Measurements from ENCODE around the gene FBXL13. TPM values are rescaled to one million over a fixed set of nuclear protein-coding genes. Genes with fewer than 3 reads are reported as not detected.
A peak's percentile ranks its signal among the peaks of the same experiment; 100 is the strongest.

Gene FBXL13
- total RNA-seq, 1 donor from 2014 or later = 3.7 TPM

DNA sequence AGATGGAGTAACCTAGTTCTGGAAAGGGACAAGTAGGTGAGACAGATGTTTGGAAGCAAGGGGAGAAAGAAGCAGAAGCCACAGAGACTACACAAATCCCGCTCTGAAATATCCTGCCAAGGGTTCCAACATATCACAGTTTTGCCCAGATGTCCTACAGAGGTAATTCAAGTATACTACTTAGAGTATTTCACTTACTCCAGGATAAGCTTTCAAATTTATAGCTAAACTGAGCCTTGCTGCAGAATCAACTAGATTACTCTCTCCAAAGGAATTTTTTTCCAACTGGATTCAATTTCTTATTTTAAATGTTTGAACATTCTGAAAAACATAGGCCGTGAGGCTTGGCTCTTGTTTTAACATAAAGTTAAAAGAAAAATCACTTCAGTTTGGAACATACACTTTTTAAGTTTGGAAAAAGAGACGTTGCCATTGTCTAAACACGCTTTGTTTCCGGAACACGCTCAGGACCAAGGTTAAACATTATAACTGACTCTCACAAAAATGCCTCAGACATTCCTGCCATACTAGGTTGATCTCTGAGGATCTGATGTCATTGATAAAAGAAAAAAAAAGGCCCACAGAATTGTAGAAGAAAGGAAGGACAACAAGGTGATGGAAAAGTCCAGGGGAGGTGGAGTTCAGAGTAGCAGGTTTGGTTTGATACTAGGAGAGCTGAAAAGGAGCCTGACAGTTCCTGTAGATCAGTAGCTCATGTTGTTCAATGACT lies 251.0 kb downstream of the FBXL13 start:
- Histone ChIP-seq H3K4me1 (ENCODE audit: control insufficient read depth in 3 of 3, insufficient read depth in 3 of 3, low read length in 3 of 3) (peaks cover 0 to 3% (median 0%) of the 10 kb centered on the region in 3 donors), H3K9me3 (ENCODE audit: control insufficient read depth in 3 of 3, low read length in 3 of 3) (no peaks in the 10 kb centered on the region), H3K36me3 (ENCODE audit: control insufficient read depth in 3 of 3, insufficient read depth in 3 of 3, low read length in 3 of 3) (peaks cover 5 to 14% (median 14%) of the 10 kb centered on the region in 3 donors), H3K27me3 (ENCODE audit: control insufficient read depth in 3 of 3, insufficient read depth in 3 of 3, low read length in 3 of 3) (no peaks in the 10 kb centered on the region), H3K4me3 (ENCODE audit: low read length in 3 of 3) (no peak overlapping the region), H3K27ac (ENCODE audit: low read depth, low read length) (no peak overlapping the region), H3K9ac (ENCODE audit: low read depth in 1 of 3, low read length in 3 of 3) (no peak overlapping the region)

DNA sequence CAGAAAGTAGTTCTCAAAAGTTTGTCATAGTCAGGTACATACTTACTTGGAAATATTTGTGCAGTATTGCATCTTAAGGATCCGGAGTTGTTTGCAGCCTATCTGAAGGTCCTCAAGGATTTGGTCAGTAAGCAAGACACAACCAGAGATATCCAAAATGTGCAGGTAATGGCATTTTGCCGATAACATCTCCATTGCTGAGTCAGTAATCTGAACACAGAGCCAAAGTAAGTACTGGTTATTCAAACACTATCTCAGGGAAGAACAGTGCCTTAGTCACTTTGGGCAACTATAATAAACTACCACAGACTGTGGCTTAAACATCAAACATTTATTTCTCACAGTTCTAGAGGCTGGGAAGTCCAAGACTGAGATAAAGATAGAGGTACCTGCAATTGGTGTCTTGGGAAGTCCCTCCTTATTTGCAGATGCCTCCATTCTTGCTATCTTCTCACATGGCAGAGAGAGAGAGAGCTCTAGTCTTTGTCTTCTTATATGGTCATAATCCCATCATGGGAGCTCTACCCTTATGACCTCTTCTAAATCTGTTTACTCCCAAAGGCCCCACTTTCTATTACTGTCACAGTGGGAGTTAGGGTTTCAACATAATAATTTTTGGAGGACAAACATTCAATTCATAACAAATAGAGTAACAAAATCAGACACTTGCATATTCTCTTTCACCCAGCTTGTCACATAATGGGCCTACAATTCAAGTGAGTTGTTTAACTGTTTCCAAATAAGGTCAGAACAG lies 252.4 kb downstream of the FBXL13 start:
- H3K36me3 ChIP-seq (ENCODE audit: control insufficient read depth in 3 of 3, insufficient read depth in 3 of 3, low read length in 3 of 3) = peaks cover 3 to 12% (median 11%) of the 10 kb centered on the region in 3 donors
- peak overlapping the region; percentile 20 for H3K27ac ChIP-seq (ENCODE audit: low read depth, low read length)
- no peak overlapping the region for H3K4me3 ChIP-seq (ENCODE audit: low read length in 3 of 3)
- peaks cover 0 to 3% (median 0%) of the 10 kb centered on the region in 3 donors for H3K4me1 ChIP-seq (ENCODE audit: control insufficient read depth in 3 of 3, insufficient read depth in 3 of 3, low read length in 3 of 3)
- no peaks in the 10 kb centered on the region for H3K9me3 ChIP-seq (ENCODE audit: control insufficient read depth in 3 of 3, low read length in 3 of 3)
- H3K27me3 ChIP-seq (ENCODE audit: control insufficient read depth in 3 of 3, insufficient read depth in 3 of 3, low read length in 3 of 3) = no peaks in the 10 kb centered on the region
- no peak overlapping the region for H3K9ac ChIP-seq (ENCODE audit: low read depth in 1 of 3, low read length in 3 of 3)

DNA sequence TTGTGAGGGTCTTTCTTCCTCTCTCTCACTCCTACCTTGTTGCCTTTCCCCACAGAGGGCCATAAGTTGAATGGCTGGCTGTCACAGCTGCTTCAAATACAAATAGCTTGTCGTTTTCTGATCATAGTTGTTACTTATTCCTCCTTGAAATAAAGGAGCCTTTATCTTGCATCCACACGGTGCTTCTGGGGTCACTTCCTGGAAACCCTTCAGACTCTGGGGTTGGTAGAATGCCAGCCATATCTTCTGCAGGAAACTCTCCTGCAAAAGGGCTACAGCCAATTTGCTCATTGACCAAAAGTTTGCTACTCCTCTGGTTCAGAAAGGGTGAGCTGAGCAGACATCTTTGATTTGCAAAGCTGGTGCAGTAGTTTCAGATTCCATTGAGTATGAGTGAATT lies 255.4 kb downstream of the FBXL13 start:
- Histone ChIP-seq H3K4me3 (ENCODE audit: low read length in 3 of 3) (no peak overlapping the region), H3K27ac (ENCODE audit: low read depth, low read length) (no peak overlapping the region), H3K36me3 (ENCODE audit: control insufficient read depth in 3 of 3, insufficient read depth in 3 of 3, low read length in 3 of 3) (peaks cover 0 to 8% (median 4%) of the 10 kb centered on the region in 3 donors), H3K27me3 (ENCODE audit: control insufficient read depth in 3 of 3, insufficient read depth in 3 of 3, low read length in 3 of 3) (no peaks in the 10 kb centered on the region), H3K9me3 (ENCODE audit: control insufficient read depth in 3 of 3, low read length in 3 of 3) (no peaks in the 10 kb centered on the region), H3K4me1 (ENCODE audit: control insufficient read depth in 3 of 3, insufficient read depth in 3 of 3, low read length in 3 of 3) (peaks cover 0 to 3% (median 0%) of the 10 kb centered on the region in 3 donors), H3K9ac (ENCODE audit: low read depth in 1 of 3, low read length in 3 of 3) (no peak overlapping the region)

DNA sequence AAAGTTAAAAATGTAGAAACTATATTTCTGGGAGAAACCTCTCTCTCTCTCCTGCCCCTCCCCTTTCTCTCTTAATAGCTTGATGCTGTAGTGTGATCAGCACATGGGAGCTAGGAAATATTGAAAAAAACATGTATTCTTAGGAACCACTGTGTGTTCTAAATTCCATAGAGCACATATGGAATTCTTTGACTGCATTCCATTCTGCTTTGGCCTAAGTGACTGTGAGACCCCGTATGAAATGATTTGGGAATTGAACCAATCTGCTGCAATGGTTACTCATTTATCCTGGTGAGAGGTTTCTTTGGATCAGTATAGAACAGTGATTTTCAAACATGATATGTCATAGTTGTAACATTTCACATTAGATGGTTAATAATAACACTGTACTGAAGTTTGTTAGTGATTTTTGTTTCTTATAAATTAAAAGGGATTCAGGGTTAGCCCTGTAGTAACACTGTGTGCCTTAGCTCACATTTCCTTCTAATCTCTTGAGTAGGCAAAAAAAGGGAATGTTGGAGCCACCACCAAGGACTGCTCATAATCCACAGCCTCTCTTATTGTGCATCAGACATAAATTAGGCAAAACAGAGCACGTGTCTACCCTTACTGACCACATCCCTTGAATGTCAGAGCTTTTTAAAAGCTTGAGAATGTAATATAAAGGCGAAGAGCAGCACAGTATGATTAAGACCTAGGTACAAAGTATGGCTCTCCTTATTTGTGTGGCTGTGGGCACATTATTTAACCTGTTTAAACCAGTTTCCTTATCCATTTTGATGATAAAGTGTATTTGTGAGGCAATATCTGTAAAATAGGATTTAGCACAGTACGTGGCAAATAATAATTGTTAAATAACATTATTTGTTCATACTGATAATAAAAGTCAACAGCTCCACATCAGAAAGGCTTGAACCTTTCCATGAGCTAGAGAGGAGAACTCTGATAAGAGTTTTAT lies 256.7 kb downstream of the FBXL13 start:
- Histone ChIP-seq H3K36me3 (ENCODE audit: control insufficient read depth in 3 of 3, insufficient read depth in 3 of 3, low read length in 3 of 3) (peaks cover 0 to 8% (median 4%) of the 10 kb centered on the region in 3 donors), H3K4me3 (ENCODE audit: low read length in 3 of 3) (no peak overlapping the region), H3K27me3 (ENCODE audit: control insufficient read depth in 3 of 3, insufficient read depth in 3 of 3, low read length in 3 of 3) (no peaks in the 10 kb centered on the region), H3K27ac (ENCODE audit: low read depth, low read length) (no peak overlapping the region), H3K4me1 (ENCODE audit: control insufficient read depth in 3 of 3, insufficient read depth in 3 of 3, low read length in 3 of 3) (peaks cover 0 to 3% (median 0%) of the 10 kb centered on the region in 3 donors), H3K9me3 (ENCODE audit: control insufficient read depth in 3 of 3, low read length in 3 of 3) (no peaks in the 10 kb centered on the region), H3K9ac (ENCODE audit: low read depth in 1 of 3, low read length in 3 of 3) (no peak overlapping the region)

DNA sequence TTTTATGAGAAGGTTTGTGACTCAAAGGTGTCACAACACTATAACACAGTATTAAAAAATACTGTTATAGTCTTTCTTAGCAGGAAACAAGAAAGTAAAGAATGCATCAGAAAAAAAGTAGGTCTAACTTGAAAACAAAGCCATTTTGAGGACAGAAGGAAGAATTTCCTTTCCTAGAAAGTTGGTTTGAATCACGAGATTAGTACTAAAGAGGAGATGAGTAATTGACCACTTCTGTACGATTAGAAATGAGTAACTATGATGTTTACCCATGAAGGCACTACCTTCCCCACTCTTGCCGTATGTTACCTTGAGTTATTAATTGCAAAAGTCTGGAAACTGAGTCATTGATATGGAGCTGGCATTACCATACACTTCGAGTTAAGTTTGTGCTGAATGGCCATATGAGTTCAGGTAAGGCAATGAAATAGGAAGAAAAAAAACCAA lies 260.5 kb downstream of the FBXL13 start:
- H3K36me3 ChIP-seq (ENCODE audit: control insufficient read depth in 3 of 3, insufficient read depth in 3 of 3, low read length in 3 of 3) = peaks cover 0 to 2% (median 0%) of the 10 kb centered on the region in 3 donors
- no peak overlapping the region for H3K27ac ChIP-seq (ENCODE audit: low read depth, low read length)
- H3K4me3 ChIP-seq (ENCODE audit: low read length in 3 of 3) = no peak overlapping the region
- H3K4me1 ChIP-seq (ENCODE audit: control insufficient read depth in 3 of 3, insufficient read depth in 3 of 3, low read length in 3 of 3) = no peaks in the 10 kb centered on the region
- no peak overlapping the region for H3K9ac ChIP-seq (ENCODE audit: low read depth in 1 of 3, low read length in 3 of 3)
- no peaks in the 10 kb centered on the region for H3K9me3 ChIP-seq (ENCODE audit: control insufficient read depth in 3 of 3, low read length in 3 of 3)
- H3K27me3 ChIP-seq (ENCODE audit: control insufficient read depth in 3 of 3, insufficient read depth in 3 of 3, low read length in 3 of 3) = no peaks in the 10 kb centered on the region

DNA sequence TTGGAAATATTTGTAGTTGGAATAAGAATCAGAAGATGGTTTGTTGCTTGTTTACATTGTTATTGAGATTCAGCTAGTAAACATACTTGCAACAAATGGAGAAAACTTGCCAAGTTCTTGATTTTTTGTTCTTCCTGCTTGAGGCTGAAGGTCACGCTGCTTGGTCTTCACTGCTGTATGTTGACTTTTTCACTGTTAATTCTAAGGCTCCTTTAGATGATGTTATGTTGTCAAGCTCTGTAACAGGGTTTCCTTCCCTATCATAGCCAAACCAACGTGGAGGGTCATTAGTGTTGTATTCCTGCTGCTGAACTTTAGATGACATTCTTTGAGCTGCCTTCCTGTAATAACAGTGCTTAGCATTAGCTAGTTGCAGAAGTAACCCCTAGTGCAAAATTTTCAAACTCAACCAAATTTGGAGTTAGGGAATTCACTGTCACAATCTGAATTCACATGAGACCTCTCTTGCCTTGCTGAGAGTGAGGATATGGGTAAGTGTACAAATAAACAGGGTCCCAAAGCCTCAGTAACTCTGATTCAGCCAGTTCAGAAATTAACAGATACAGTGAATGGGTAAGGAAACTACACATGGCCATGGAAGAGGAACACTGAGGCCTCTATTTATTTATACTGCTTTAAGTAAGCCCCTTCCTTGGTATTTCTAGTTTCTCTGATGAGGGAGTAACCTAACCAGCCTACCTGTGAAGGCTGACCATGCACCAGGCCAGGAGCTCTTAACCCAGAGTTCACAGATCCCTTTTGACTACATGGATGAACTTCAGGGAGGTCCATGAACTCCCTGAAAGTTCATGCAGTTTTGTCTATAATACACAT lies 261.2 kb downstream of the FBXL13 start:
- Histone ChIP-seq H3K36me3 (ENCODE audit: control insufficient read depth in 3 of 3, insufficient read depth in 3 of 3, low read length in 3 of 3) (peaks cover 0 to 5% (median 5%) of the 10 kb centered on the region in 3 donors), H3K4me3 (ENCODE audit: low read length in 3 of 3) (no peak overlapping the region), H3K9ac (ENCODE audit: low read depth in 1 of 3, low read length in 3 of 3) (no peak overlapping the region), H3K27me3 (ENCODE audit: control insufficient read depth in 3 of 3, insufficient read depth in 3 of 3, low read length in 3 of 3) (no peaks in the 10 kb centered on the region), H3K9me3 (ENCODE audit: control insufficient read depth in 3 of 3, low read length in 3 of 3) (no peaks in the 10 kb centered on the region), H3K27ac (ENCODE audit: low read depth, low read length) (no peak overlapping the region), H3K4me1 (ENCODE audit: control insufficient read depth in 3 of 3, insufficient read depth in 3 of 3, low read length in 3 of 3) (no peaks in the 10 kb centered on the region)

DNA sequence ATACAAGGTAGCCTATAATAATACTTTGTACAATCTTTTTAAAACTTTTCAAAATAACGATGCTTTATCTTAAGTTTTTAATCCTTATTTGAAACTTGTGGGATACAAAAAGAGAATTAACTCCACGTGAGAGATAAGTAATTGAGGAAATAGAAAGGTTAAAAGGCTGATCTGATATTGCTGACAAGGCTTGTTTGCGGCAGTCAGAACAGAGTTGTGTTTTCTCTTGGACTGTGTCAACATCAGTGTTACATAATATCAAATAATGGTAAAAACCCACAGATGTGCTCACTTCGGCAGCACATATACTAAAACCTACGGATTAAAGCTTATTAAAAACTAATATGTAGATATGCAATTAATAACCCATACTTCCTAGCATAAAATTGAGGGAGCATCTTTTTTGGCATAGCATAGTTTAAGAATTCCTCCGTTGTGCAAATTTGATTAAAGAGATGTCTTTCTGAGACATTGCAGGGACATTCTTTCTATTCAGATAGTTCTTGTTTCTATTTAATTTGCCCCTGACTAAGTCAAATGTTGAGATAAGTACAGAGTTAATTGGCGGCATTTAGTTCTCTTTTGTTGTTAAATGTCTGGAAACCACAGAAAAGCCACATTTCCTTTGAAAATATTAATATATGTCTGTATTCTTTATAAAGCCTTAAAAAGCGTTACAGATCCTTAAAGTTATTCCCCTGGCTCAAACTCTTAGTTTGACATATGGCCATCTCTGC lies 262.5 kb downstream of the FBXL13 start:
- no peak overlapping the region for H3K27ac ChIP-seq (ENCODE audit: low read depth, low read length)
- H3K27me3 ChIP-seq (ENCODE audit: control insufficient read depth in 3 of 3, insufficient read depth in 3 of 3, low read length in 3 of 3) = no peaks in the 10 kb centered on the region
- H3K9me3 ChIP-seq (ENCODE audit: control insufficient read depth in 3 of 3, low read length in 3 of 3) = no peaks in the 10 kb centered on the region
- no peaks in the 10 kb centered on the region for H3K4me1 ChIP-seq (ENCODE audit: control insufficient read depth in 3 of 3, insufficient read depth in 3 of 3, low read length in 3 of 3)
- H3K9ac ChIP-seq (ENCODE audit: low read depth in 1 of 3, low read length in 3 of 3) = no peak overlapping the region
- peaks cover 0 to 8% (median 5%) of the 10 kb centered on the region in 3 donors for H3K36me3 ChIP-seq (ENCODE audit: control insufficient read depth in 3 of 3, insufficient read depth in 3 of 3, low read length in 3 of 3)
- no peak overlapping the region for H3K4me3 ChIP-seq (ENCODE audit: low read length in 3 of 3)

DNA sequence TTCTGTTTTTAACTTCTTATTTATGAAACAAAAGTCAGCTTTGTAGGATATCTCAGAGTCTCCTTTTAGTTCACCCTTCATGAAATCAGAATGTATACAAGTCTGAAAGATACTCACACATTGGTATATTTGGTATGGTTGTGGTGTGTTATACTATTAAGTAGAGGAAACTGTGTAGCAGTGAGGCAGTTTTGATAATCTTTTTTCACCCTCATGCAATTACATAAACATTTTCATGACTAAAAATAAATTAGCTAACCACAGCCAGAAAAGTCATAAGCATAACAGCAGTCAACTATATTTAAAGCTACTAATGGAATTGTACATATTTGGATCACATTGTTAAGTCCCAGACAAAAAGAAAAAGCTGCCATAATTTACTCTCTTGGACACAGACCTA lies 263.7 kb downstream of the FBXL13 start:
- Histone ChIP-seq H3K9ac (ENCODE audit: low read depth in 1 of 3, low read length in 3 of 3) (no peak overlapping the region), H3K27me3 (ENCODE audit: control insufficient read depth in 3 of 3, insufficient read depth in 3 of 3, low read length in 3 of 3) (no peaks in the 10 kb centered on the region), H3K4me3 (ENCODE audit: low read length in 3 of 3) (no peak overlapping the region), H3K27ac (ENCODE audit: low read depth, low read length) (no peak overlapping the region), H3K4me1 (ENCODE audit: control insufficient read depth in 3 of 3, insufficient read depth in 3 of 3, low read length in 3 of 3) (no peaks in the 10 kb centered on the region), H3K36me3 (ENCODE audit: control insufficient read depth in 3 of 3, insufficient read depth in 3 of 3, low read length in 3 of 3) (peaks cover 3 to 8% (median 5%) of the 10 kb centered on the region in 3 donors), H3K9me3 (ENCODE audit: control insufficient read depth in 3 of 3, low read length in 3 of 3) (no peaks in the 10 kb centered on the region)

Data from skeletal muscle tissue (tissue), 4 donors.